Testis (tissue), 2 donors: ENCODE data around the gene SLC46A1.

Source experiments
- POLR2A ChIP-seq: fragments of 450-650 bp; IDR thresholded peaks from one replicate; pipeline ENCODE4 v1.6.1; 2017; ENCODE audit warnings: antibody characterized with exemption, mild to moderate bottlenecking, moderate library complexity
- TF ChIP-seq, protein P1 (sequence below), 3 experiments: fragments of 450-650 bp in 2 of 3; fragments of 200-600 bp in 1 of 3; sonication (generic) in 1 of 3; IDR thresholded peaks; one replicate each; pipeline ENCODE4 v1.5.1; 2016 to 2019; ENCODE audit warnings: antibody characterized with exemption in 3 of 3, mild to moderate bottlenecking in 2 of 3, moderate library complexity in 1 of 3

DNA sequence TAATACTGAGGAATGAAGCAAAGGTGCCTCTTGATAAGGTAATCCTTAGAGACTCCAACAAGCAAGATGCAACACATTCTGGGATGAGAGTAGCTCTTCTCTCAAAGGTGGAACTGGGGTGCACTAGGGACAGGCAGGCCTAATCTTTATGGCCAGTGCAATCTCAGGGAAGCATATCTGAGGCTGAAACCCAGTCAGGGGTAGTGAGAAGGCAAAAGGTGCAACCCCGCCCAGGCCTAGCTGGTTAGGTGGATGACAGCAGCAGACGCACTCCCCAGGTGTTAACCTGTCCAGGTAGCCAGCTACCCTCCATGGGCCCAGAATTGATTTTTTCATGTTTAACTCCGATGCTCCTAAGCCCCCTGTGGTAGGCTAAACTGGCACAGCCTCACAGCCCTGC is 9.9 kb upstream of the SLC46A1 start:
- TF ChIP-seq, protein P1, sequence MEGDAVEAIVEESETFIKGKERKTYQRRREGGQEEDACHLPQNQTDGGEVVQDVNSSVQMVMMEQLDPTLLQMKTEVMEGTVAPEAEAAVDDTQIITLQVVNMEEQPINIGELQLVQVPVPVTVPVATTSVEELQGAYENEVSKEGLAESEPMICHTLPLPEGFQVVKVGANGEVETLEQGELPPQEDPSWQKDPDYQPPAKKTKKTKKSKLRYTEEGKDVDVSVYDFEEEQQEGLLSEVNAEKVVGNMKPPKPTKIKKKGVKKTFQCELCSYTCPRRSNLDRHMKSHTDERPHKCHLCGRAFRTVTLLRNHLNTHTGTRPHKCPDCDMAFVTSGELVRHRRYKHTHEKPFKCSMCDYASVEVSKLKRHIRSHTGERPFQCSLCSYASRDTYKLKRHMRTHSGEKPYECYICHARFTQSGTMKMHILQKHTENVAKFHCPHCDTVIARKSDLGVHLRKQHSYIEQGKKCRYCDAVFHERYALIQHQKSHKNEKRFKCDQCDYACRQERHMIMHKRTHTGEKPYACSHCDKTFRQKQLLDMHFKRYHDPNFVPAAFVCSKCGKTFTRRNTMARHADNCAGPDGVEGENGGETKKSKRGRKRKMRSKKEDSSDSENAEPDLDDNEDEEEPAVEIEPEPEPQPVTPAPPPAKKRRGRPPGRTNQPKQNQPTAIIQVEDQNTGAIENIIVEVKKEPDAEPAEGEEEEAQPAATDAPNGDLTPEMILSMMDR (IDR thresholded peaks at IDR 0.05) = no peak
- TF ChIP-seq POLR2A = no peak
